Ramos (cell line): Measurements from ENCODE around the gene KCNIP4.
"Not testable (repeated sequence)": the region's sequence is repeated elsewhere in the genome, so short reads cannot be mapped to it uniquely, and the experiment has no call there.

Source experiments
- in situ Hi-C: fragments of 300-500 bp; cut with MboI; formaldehyde crosslinking; loops from one replicate; pipeline ENCODE4 v1.14.3; 2022; ENCODE audit warnings: low sequenced_read_pairs; ENCODE audit not compliant: unreplicated experiment

The KCNIP4 gene

DNA sequence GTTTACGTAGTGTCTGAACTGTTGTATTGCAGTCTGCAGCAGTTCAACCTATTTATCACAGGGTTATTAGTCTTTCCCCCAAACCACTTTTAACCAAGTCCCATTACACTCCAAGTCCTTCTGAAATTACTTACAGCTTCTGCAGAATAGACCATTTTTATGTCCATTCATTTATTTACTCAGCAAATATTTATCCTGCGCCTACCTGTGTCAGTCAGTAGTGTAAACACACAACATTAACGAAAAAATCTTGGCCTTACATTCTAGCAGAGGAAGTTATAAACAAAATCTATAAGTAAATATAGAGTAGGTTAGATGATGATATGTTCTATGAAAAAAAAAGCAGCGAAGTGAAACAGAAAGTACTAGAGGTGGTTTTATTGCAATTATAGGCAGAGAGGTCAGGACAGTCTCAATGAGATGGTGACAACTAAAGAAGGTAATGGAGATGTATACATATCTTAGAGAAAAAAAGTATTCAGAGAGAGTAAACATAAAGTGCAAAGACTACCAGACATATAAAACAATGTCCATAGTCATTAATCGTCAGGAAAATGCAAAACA is 534.7 kb downstream of the KCNIP4 start:
- in situ Hi-C loops = no loop called here

GRCh38 chr4:21411086-21411485 is 537.5 kb downstream of the KCNIP4 start:
- in situ Hi-C loops = no loop called here

DNA sequence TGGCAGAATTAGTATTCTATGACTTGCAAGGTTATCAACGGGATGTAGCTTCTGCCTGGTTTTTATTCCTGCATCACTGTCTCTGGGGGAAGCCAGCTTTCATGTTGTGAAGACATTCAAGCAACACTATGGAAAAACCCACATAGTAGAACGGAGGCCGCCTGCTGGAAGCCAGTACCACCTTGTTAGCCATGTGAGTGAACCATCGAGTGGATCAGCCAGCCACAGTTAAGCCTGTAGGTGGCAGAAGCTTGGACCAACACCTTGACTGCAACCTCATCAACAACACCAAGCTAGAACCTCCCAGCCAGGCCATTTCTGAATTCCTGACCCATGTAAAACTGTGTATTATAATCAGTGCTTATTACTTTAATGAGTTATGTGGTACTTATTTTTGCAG is 538.2 kb downstream of the KCNIP4 start:
- in situ Hi-C loops = no loop called here

DNA sequence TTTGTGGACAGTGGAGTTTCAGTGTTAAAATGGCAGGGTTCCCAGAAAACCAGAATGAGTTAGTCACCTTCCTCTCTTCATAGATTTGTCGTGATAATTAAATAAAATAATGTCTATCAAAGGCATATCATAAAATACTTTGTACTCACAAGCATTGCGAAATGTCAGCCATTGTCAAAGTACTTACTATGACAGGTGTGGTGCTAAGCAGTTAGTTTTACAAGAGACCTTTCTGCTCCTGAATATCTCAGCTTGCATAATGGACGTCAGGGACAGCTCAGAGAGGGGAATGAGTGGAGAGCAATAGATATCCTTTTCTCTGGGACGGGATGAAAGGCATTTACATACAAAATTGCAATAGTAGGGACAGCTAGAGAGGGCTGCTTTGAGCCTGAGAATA is 560.9 kb downstream of the KCNIP4 start:
- in situ Hi-C loops = no loop called here

DNA sequence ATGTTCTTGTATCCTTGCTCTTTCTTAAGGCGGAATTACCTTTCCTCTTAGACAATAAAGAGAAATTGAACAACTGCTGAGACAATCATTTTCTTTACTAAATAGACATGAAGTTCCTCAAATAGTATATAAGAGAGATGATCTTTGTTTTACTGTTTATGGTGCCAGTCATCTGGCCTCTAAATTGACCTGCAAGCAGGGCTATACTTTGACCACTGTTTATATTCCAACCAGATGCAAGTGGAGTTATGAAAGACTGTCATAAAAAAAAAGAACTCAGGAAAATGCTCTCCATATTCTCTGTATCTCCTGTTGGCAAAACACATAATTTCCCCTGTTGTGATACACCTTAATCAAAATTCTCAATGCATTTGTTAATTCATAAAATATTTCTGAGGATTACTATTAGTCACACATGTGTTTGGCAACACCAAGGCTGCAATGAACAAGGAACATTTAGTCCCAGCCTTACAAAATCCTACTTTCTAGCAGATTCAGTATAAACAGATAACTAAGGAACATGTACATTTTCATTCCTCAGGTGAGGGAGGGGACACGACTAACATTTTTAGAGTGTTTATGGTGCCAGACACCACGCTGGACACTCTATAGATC is 562.3 kb downstream of the KCNIP4 start:
- in situ Hi-C loops = no loop called here

DNA sequence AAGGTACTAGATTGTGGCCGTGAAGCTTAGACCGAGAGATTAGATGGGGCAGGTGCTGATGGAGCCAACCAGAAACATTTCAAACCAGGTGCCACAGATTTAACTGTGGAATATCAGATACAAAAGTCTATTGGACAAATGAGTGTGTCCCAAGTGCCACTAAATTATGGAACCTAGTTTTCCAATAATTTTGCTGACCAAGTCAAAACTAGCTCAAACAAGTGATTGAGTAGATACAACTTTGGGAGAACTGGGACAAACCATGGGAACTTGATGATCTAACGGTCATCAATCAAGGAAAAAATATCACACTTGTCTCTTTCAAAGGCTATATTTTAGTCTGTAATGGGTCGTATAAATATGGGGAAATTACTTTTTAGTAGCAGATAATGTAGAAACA is 562.9 kb downstream of the KCNIP4 start:
- in situ Hi-C loops = no loop called here

DNA sequence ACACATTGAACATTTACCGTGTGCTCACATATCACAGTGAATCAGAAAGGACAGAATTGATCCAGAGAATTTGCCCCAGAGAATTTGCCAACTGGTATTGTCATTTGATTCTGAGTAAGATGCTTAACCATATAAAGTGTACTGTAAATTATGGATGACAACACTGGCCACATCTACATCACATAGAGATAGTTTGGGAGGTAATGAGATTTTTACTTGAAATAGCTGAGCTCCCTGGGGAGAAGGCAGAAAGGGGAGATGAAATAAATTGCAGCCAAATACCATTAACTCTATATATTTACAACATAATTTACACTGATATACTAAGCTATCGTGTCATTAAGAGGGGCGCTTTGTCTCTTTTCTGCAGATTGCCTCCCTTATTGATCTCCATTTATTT is 564.0 kb downstream of the KCNIP4 start:
- in situ Hi-C loops = no loop called here

- in situ Hi-C loops = no loop called here
Observed at GRCh38 chr4:21380861-21381260, 567.7 kb downstream of the KCNIP4 start.

GRCh38 chr4:21377046-21377445 is 571.5 kb downstream of the KCNIP4 start:
- in situ Hi-C loops = no loop called here

DNA sequence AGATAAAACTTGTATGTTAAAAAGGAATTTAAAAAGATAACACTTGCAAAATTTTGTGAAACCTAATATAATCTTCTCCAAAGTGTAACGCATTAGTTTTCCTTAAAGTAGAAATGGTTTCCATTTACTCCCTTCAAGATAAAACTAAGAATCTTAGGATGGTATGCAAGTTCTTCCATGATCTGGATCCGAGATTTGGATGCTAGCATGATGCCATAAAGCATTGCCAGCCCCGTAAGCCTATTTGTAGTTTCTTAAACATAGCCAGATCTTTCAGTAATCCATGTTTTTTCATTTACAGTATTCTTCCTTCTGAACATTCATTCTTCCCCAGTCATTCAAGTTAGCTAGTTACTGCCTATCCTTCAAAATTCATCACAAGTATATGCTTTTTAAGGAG is 572.4 kb downstream of the KCNIP4 start:
- in situ Hi-C loops = no loop called here

DNA sequence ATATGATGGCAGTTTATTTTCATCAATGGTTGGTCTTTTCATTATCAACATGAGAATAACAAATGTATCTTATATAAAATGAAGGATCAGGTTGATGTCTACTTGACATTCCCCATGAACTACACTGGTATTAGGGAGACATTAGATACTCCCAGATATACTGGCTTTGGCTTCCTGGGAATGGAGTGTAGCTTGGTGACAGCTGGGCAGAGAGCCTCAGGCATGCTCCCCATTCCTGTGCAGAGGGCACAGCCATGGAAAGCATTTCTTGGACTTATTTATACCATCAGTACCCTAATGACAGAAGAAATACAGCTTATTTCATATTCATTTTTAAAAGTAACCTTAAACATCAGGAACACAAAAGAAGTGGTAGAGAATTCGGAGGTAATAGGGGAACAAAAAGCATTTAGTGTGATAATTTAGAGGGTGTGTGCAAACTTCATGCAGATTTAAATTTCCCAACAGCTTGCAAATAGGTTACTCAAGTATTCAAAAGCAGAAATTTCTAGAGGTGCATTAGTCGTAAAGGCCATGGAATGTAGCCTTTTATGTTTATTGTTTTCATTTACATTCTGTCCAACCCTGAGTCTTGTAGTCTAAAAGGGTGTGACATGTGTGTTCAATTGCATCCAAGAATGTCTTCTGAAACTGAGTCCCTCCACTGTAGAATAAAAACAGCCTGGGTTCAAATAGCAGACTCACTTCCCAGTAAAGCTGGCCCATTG is 573.8 kb downstream of the KCNIP4 start:
- in situ Hi-C loops = no loop called here

DNA sequence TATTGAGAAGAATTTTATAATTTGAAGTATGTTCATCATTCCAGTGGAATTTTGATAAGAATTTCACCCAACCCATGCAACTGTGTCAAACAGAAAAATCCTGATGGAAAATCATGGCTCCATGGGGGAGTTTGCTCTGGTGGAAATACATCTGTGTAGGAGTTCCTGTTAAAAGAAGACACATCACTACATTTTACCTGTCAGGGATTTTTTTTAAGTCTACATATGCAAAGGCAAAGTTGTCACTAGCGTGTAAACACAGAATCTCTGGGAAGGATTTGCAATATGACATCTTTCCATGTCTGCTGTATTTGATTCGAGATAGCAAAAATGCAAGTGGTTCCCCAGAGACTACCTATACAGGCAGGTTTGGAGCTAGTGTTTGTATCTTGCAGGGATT is 581.0 kb downstream of the KCNIP4 start:
- in situ Hi-C loops = no loop called here

DNA sequence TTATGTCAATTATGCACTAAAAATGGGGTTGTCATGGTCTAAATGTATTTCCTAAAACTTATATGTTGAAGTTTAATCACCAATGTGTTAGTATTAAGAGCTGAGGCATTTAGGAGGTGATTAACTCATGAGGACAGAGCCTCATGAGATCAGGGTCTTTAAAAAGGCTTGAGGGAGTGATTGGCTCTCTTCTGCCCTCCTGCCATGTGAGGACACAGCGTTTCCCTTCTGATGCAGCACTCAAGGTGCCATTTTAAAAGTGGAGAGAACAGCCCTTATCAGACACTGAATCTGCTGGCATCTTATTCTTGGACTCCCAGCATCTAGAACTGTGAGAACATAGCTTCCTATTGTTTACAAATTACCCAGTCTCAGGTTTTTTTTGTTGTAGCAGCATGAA is 581.7 kb downstream of the KCNIP4 start:
- in situ Hi-C loops = no loop called here

DNA sequence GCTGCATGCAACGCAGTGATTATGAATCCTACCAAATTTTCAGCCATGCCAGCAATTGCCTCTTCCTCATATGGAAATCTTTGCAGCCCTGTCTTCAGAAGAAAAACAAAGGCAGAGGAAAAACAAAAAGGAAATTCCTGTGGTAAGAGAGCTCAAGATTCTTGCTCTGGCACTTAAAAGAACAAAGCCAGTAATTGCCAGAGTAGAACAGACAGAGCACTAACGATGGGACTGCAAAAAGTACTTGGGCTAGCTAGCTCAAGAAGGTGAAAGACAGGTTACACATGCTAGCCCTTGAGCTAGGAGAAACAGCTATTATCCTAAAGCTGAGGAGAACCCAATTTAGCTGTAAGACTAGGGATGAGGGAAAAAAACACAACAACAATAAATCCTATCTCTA is 582.3 kb downstream of the KCNIP4 start:
- in situ Hi-C loops = no loop called here

- in situ Hi-C loops = no loop called here
Observed at GRCh38 chr4:21363701-21364100, 584.9 kb downstream of the KCNIP4 start.

- in situ Hi-C loops = not testable (repeated sequence)
Observed at GRCh38 chr4:21352354-21352753, 596.2 kb downstream of the KCNIP4 start.

DNA sequence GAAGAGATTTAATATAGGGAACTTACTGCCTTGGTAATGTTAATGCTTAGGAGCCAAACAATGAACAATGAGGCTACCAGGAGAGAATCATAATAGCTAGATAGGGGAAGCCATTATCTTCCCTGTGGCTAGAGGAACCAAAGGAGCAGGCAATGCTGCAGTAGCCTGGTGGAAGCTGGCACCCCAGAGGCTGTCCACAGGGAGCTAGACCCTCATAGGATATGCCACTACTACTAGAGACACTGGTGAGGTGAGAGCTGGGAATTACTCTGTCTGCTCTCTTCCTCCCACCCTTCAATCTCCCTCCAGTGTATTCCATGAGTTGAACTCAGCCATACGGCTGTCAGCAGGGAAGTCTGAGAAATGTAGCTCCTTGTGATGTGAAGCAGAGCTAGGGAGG is 601.4 kb downstream of the KCNIP4 start:
- in situ Hi-C loops = no loop called here

- in situ Hi-C loops = no loop called here
Observed at GRCh38 chr4:21327976-21328700, 620.4 kb downstream of the KCNIP4 start.

DNA sequence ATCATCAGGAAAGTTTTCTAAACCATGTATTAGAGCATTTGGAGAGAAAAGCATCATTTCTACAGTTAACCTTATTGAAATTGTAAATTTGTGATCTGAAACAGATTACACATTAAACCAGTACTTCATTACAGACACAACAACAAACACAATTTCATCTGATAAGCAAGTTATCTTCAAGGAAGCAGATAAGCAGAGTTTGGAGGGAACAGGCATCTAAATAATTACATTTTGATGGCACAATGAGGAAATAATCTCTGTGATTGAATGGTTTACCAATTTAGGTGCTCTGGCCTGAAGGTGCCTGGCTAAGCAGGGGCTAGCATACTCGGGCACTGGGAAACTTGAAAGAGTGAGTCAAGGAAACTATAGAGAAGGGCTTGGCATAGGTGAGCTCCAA is 628.5 kb downstream of the KCNIP4 start:
- in situ Hi-C loops = no loop called here

DNA sequence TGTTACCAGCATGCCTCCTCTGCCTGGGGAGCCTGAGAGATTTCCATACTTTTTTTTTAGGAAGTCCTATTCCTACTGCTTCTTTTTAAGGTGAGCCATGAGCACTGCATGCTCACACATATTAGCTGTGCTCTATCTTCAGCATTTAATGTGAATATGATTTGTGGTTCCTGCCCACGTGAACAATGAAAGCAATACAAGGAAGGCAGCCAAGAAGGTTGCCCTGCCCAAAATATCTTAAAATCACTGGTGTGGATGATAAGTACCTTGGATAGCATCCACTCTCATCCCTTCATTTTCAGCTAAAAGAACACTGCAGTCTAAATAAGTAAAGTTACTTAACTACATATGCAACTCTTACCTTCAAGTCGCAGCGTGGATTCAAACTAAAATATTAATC is 640.9 kb downstream of the KCNIP4 start:
- in situ Hi-C loops = no loop called here

GRCh38 chr4:21304540-21304887 is 644.1 kb downstream of the KCNIP4 start:
- in situ Hi-C loops = no loop called here
